NCI-H446 treated with DMSO at 0.1 percent for 48 hours (cell line): ENCODE data around the gene LIN7B.

Source experiments
- DNase-seq: peaks from one replicate; lab custom pipeline; 2025; lab: John Stamatoyannopoulos, UW

The LIN7B gene

DNA sequence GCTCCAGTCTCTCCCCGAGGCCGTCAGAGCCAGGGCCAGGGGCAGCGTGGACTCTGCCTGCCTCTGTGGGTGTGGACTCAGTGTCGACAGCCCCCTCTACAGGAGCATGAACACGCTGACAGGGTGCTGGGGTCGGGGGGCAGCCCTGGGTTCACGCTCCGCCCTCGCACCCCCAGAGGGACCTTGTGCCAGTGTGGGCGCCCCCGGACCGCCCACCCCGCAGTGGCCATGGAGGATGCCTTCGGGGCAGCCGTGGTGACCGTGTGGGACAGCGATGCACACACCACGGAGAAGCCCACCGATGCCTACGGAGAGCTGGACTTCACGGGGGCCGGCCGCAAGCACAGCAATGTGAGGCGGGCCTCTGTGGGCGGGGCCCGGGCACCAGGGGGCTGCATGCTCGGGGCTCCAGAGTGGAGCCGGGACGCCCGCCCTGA, 51.7 kb downstream of the LIN7B start:
- DNase-seq = no peak

DNA sequence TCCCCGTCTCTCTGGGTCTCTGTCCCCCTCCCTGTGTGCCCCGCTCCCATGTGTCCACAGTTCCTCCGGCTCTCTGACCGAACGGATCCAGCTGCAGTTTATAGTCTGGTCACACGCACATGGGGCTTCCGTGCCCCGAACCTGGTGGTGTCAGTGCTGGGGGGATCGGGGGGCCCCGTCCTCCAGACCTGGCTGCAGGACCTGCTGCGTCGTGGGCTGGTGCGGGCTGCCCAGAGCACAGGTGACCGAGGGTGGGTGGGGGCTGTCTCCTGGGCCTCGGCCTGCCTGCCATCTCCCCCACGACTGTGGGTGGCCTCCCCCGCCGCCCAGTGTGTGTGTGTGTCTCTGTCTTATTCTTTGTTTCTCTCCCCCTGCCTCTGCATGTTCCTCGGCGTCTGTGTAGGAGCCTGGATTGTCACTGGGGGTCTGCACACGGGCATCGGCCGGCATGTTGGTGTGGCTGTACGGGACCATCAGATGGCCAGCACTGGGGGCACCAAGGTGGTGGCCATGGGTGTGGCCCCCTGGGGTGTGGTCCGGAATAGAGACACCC, 53.8 kb downstream of the LIN7B start:
- DNase-seq = no peak
